Measurements from ENCODE around the gene RASL11A.

The RASL11A gene

DNA sequence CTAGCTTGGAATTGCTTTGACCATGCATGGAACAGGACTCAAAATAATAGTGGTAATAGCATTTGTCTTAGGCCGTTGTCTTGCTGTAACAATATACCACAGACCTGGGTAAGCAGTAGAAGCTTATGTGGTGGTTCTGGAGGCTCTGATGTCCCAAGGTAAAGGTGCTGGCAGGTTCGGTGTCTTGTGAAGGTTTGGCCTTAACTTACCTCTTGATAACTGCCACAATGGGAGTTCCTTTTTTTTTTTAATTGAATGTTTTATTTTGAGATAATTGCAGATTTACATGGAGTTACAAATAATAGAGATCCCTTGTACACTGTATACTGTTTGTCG, 13.4 kb upstream of the RASL11A start:
- POLR2A ChIA-PET: interaction anchor here (0.7 kb wide), 2 partner anchors 18 to 54 kb away, joined by 3 read pairs; no protein-coding TSS in a partner anchor
- TF ChIP-seq, protein P1, sequence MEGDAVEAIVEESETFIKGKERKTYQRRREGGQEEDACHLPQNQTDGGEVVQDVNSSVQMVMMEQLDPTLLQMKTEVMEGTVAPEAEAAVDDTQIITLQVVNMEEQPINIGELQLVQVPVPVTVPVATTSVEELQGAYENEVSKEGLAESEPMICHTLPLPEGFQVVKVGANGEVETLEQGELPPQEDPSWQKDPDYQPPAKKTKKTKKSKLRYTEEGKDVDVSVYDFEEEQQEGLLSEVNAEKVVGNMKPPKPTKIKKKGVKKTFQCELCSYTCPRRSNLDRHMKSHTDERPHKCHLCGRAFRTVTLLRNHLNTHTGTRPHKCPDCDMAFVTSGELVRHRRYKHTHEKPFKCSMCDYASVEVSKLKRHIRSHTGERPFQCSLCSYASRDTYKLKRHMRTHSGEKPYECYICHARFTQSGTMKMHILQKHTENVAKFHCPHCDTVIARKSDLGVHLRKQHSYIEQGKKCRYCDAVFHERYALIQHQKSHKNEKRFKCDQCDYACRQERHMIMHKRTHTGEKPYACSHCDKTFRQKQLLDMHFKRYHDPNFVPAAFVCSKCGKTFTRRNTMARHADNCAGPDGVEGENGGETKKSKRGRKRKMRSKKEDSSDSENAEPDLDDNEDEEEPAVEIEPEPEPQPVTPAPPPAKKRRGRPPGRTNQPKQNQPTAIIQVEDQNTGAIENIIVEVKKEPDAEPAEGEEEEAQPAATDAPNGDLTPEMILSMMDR (IDR thresholded peaks at IDR 0.05; ENCODE audit: control extremely low read depth, extremely low read depth, low read depth, missing control alignments): no peak
- CTCF ChIA-PET: interaction anchor here (0.9 to 2.0 kb wide), 7 partner anchors 8 to 84 kb away, joined by 3 to 11 read pairs (median 4); partner anchors contain the start of gene RASL11A
- no peak for DNase-seq (ENCODE audit: extremely low spot score)

DNA sequence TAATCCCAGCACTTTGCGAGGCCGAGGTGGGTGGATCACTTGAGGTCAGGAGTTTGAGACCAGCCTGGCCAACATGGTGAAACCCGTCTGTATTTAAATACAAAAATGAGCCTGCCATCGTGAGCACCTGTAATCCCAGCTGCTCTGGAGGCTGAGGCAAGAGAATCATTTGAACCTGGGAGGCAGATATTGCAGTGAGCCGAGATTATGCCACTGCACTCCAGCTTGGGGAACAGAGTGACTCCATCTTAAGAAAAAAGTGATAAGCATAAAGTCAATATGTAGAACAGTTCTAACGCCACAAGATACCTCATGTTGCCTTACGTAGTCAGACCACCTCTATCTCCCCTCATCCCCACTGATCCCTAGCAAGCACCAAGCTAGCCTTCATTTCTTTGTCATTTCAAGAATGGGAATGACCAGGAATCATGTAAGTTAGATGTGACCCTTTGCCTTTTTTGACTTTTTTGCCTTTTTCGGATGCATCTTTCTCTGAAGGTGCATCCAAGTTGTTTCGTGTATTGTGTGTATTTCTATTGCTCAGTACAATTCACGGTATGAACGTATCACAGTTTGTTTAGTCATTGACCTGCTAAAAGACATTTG, 12.9 kb upstream of the RASL11A start:
- POLR2A ChIA-PET: no interaction called here
- no peak for DNase-seq (ENCODE audit: extremely low spot score)
- CTCF ChIA-PET: interaction anchor here (0.9 to 2.0 kb wide), 7 partner anchors 8 to 85 kb away, joined by 3 to 11 read pairs (median 4); partner anchors contain the start of gene RASL11A
- TF ChIP-seq, protein P1 (IDR thresholded peaks at IDR 0.05; ENCODE audit: control extremely low read depth, extremely low read depth, low read depth, missing control alignments): no peak

DNA sequence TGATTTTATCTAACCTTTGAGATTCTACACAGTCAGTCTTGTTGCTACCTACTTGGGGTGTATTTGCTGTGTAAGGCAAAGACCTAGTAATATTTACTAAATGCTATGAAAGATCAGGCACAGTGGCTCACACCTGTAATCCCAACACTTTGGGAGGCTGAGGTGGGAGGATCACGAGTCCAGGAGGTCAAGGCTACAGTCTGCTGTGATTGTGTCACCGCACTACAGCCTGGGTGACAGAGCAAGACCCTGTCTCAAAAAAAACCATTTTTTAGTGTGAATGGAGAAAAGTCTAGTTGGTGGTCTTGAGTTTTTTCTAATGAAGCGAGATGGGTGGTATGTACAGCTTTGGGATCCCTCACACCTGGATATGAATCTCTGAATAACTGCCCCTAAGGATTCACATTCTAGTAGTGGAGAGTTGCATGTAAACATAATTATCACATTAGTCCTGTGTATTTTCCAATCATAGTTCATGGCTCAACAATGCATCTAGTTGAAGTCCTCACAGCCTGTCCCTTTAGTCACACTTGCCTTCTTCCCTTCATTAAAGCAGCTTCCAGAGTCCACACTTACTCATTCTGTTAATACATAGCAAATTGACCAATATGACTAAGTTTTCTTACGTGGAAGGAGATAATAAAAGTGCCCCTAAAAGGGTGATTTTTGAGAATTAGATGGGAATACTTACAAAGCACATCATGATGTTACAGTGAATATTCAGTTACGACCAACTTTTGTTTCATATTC, 11.8 kb upstream of the RASL11A start:
- TF ChIP-seq, protein P1 (IDR thresholded peaks at IDR 0.05; ENCODE audit: control extremely low read depth, extremely low read depth, low read depth, missing control alignments): no peak
- no peak for DNase-seq (ENCODE audit: extremely low spot score)
- POLR2A ChIA-PET: interaction anchor here (0.5 kb wide), 1 partner anchor 1140 kb away, joined by 3 read pairs; no protein-coding TSS in a partner anchor
- CTCF ChIA-PET: no interaction called here

DNA sequence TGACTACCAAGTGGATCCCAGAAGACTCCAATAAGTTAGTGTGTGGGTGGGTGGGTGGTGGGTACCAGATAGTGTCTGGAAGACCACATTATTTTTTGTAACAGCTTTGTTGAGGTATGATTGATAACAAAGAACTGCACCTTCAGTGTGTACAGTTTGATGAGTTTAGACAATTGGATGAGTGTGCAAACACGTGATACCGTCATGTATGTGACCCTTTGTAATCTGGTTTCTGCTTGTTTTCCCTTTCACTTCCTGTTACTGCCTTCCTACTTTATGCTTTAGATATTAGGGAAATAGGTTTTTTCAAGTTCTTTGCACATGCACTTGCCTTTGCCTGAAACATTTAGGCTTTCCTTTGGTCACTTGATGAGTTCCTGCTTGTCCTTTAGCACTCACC, 10.8 kb upstream of the RASL11A start:
- ChIA-PET CTCF (interaction anchor here (1.0 kb wide), 1 partner anchor 11 kb away, joined by 4 read pairs; the partner anchor contains the start of gene RASL11A), POLR2A (no interaction called here)
- TF ChIP-seq, protein P1 (IDR thresholded peaks at IDR 0.05; ENCODE audit: control extremely low read depth, extremely low read depth, low read depth, missing control alignments): no peak
- DNase-seq (ENCODE audit: extremely low spot score): no peak

DNA sequence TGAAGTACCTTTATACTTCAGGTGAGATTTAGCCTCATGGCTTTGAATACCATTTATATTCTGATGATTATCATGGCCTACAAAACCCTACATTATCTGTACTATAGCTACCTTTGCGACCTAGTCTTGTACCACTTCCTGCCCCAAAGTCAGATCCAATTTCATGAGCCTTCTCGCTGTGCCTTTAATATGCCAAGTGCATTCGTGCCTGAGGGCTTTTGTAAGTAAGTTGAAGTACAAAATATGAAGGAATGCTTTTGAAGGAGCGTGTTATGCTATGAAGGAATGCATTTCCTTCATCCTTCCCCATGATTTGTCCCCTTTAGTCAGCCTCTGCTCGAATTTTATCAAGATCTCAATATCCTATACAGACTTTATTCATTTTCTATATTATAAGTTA, 9.2 kb upstream of the RASL11A start:
- POLR2A ChIA-PET: no interaction called here
- DNase-seq (ENCODE audit: extremely low spot score): no peak
- TF ChIP-seq, protein P1 (IDR thresholded peaks at IDR 0.05; ENCODE audit: control extremely low read depth, extremely low read depth, low read depth, missing control alignments): no peak
- CTCF ChIA-PET: interaction anchor here (1.5 kb wide), 1 partner anchor 9 kb away, joined by 5 read pairs; the partner anchor contains the start of gene RASL11A

DNA sequence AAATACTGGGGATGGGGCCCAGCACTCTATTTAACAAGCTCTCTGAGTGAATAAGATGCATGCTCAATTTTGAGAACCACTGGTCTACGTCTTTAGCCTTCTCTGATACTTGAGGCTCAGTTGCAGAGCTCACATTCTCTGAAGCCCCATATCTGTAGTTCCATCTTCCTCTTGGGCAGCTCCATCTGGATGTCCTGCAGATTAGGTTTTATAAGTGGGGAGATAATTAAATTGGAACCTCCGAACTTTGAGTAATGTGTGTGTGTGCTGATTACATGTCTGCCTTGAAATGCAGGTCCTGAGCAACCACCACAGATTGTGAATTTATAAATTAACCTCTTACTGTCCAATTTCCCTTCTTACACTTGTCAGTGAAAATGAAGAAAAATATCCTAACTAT, 7.2 kb upstream of the RASL11A start:
- CTCF ChIA-PET: interaction anchor here (0.7 to 1.7 kb wide), 3 partner anchors 8 to 278 kb away, joined by 3 to 5 read pairs (median 3); no protein-coding TSS in a partner anchor
- POLR2A ChIA-PET: no interaction called here
- TF ChIP-seq, protein P1 (IDR thresholded peaks at IDR 0.05; ENCODE audit: control extremely low read depth, extremely low read depth, low read depth, missing control alignments): no peak
- DNase-seq (ENCODE audit: extremely low spot score): no peak

Data from GM10248 (cell line).